PC-3 (cell line): ENCODE results near the gene GABRD.

ENCODE experiments used
- CTCF ChIP-seq: fragments of 300-600 bp; sonication (generic); conservative IDR thresholded peaks from 2 replicates; pipeline ENCODE4 v1.5.1; 2017; ENCODE audit warnings: antibody characterized with exemption, low read depth, mild to moderate bottlenecking, low read length
- EZH2 ChIP-seq: fragments of 300-600 bp; sonication (generic); IDR thresholded peaks from one replicate; pipeline ENCODE4 v1.6.1; 2017; ENCODE audit warnings: antibody characterized with exemption, mild to moderate bottlenecking, low read length; ENCODE audit not compliant: unreplicated experiment
- EZH2phosphoT487 ChIP-seq: fragments of 300-600 bp; sonication (generic); IDR thresholded peaks from 2 replicates; pipeline ENCODE4 v1.6.1; 2018; ENCODE audit warnings: mild to moderate bottlenecking, antibody characterized with exemption, low read length, borderline replicate concordance

DNA sequence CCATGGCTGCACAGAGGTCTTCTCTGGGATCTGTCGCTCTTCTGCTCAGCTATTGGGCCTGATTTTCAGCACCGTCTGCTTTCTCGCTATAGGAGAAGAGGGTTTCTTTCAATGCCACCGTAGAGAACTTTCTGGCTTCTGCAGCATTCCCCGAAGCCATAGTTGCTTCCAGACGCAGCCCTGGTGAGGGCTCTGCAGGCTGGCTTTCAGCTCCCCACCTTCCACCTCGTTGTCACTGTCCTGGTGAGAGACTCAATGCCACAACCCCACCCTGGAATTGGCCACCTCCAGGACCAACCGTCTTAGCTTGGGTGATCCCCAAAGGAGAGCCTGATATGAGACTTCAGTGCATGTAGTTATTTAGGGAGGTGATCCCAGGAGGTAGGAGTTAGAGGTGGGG lies 19.1 kb downstream of the GABRD start:
- no peak for TF ChIP-seq CTCF
- no peak for TF ChIP-seq EZH2
- no peak for TF ChIP-seq EZH2phosphoT487
